Right cardiac atrium (tissue), 5 donors: Measurements from ENCODE around the gene CFTR. TPM values are rescaled to one million over a fixed set of nuclear protein-coding genes. Genes with fewer than 3 reads are reported as not detected.
A peak's percentile ranks its signal among the peaks of the same experiment; 100 is the strongest.

Experiments used
- ATAC-seq, 2 donors: fragments of 200-7000 bp; cut with Tn5 transposase; one replicate each; pipeline versions ENCODE4 v1.8.0 to v1.9.1; 2020; ENCODE audit warnings: moderate library complexity in 2 of 2, mild to moderate bottlenecking in 1 of 2
- DNase-seq, 3 donors: peaks; one replicate each; pipeline ENCODE4 v3.0.0-alpha.2; 2020
- H3K27ac ChIP-seq: one replicate; pipeline ENCODE4 v1.5.1; 2013; ENCODE audit warnings: mild to moderate bottlenecking, low read length, control low read depth, moderate library complexity
- H3K27me3 ChIP-seq: one replicate; pipeline ENCODE4 v1.6.1; 2013; ENCODE audit not compliant: control insufficient read depth, insufficient read depth
- H3K4me1 ChIP-seq: one replicate; pipeline ENCODE4 v1.6.1; 2013; ENCODE audit warnings: low read length; ENCODE audit not compliant: control insufficient read depth, insufficient read depth
- H3K4me3 ChIP-seq: one replicate; pipeline ENCODE4 v1.5.1; 2013; ENCODE audit warnings: low read length, control low read depth
- H3K9me3 ChIP-seq: one replicate; pipeline ENCODE4 v1.6.1; 2013; ENCODE audit warnings: low read length; ENCODE audit not compliant: control insufficient read depth
- WGBS: extraction: QIAGEN DNeasy Blood & Tissue Kit; methylation state at CpG from one replicate; pipeline ENCODE4 v1.1.7; 2013; 5-methylcytosine and 5-hydroxymethylcytosine counted together
- intact Hi-C, 4 donors: fragments of 100-400 bp; cut with DNase I; formaldehyde crosslinking; loops; one replicate each; pipeline versions ENCODE4 v1.11.0 to v1.14.0; 2022 to 2023
- polyA plus RNA-seq: library from polyadenylated mRNA; stranded (reverse); fragments of 200-250 nt; gene quantifications from one replicate; pipeline ENCODE4 v1.2.3, GENCODE V29; 2013
- total RNA-seq, 4 donors: library from RNA; stranded (reverse); fragmentation: NEBNext Ultra II Directional; extraction: Animal tissue kit (Norgen Biotek cat#: 25700); gene quantifications; one replicate each; pipeline ENCODE4 v1.2.1, GENCODE V29; 2021
- donor health status: healthy with polysubstance abuse.
- donor health status: DM: no; HTN: yes; CAD: no.
- donor health status: DM: no; HTN: no; CAD: no.
- donor health status: DM: no; HTN: yes; CAD: no; lungs with severe emphysema.
- donor health status: DM: yes; HTN: yes; CAD: no.

CFTR gene
- total and polyA plus RNA-seq, 5 donors = 0.15 to 0.28 TPM; not detected in 3

DNA sequence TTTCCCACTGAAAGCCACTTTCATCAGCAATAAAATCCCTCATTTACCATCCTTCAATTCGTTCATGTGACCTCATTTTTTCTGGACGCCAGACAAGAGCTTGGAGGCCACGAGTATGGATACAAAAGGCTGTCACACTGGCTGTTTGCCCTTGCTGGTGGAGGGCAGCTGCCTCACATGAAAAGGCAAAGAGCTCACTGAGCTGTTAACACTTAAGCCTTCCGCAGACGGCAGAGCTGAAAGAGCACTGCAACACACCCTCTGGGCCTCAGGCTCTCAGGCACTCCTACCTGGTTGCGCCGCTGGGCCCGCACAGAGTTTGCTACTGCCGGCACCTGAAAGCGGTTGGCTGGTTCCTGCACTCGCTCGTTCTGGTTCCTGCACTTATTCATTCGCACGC is 193.5 kb downstream of the CFTR start:
- no peak overlapping the region for H3K27ac ChIP-seq
- peak in 1 of 2 donors; percentile 29 for ATAC-seq
- no peaks in the 10 kb centered on the region for H3K27me3 ChIP-seq
- intact Hi-C loops = no loop called here
- DNase-seq = peak; percentile 35 to 67 (median 39)
- H3K9me3 ChIP-seq = no peaks in the 10 kb centered on the region
- H3K4me3 ChIP-seq = no peak overlapping the region
- no peaks in the 10 kb centered on the region for H3K4me1 ChIP-seq
- 67% methylated on average over 14 of the region's 14 CpGs for WGBS

DNA sequence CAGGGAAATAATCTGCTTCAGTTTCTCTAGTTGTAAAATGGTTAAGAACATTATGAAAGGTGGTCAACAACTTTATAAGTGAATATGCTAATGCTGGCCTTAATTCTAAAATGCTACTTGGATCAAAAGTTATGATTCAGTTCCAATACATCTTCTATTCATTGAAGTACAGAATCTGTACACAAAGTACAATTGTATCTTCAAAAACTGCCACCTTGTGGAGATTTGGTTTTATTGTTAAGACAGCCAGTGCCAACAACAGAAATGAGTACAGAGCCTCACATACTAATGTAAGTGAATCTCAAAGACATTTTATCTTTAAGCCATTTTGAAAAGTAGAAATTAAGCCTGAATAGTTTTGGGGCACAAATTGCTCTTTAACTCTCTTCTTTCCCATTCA is 194.0 kb downstream of the CFTR start:
- ATAC-seq (no peak), DNase-seq (no peak)
- no peaks in the 10 kb centered on the region for H3K27me3 ChIP-seq
- intact Hi-C loops = no loop called here
- H3K4me1 ChIP-seq = no peaks in the 10 kb centered on the region
- no peak overlapping the region for H3K27ac ChIP-seq
- no peaks in the 10 kb centered on the region for H3K9me3 ChIP-seq
- H3K4me3 ChIP-seq = no peak overlapping the region

GRCh38 chr7:117674617-117675016 is 194.8 kb downstream of the CFTR start:
- DNase-seq (no peak), ATAC-seq (no peak)
- 9% methylated on average over 3 of the region's 3 CpGs for WGBS
- no peaks in the 10 kb centered on the region for H3K4me1 ChIP-seq
- no peak overlapping the region for H3K4me3 ChIP-seq
- H3K27me3 ChIP-seq = no peaks in the 10 kb centered on the region
- intact Hi-C loops = no loop called here
- H3K9me3 ChIP-seq = no peaks in the 10 kb centered on the region
- no peak overlapping the region for H3K27ac ChIP-seq

GRCh38 chr7:117675497-117676435 is 195.9 kb downstream of the CFTR start:
- Histone ChIP-seq H3K4me3 (no peak overlapping the region), H3K27me3 (no peaks in the 10 kb centered on the region), H3K27ac (no peak overlapping the region), H3K4me1 (no peaks in the 10 kb centered on the region), H3K9me3 (no peaks in the 10 kb centered on the region)
- intact Hi-C loops = no loop called here
- WGBS = 62% methylated on average over 3 of the region's 3 CpGs
- DNase-seq (no peak), ATAC-seq (peak in 1 of 2 donors; percentile 43)

DNA sequence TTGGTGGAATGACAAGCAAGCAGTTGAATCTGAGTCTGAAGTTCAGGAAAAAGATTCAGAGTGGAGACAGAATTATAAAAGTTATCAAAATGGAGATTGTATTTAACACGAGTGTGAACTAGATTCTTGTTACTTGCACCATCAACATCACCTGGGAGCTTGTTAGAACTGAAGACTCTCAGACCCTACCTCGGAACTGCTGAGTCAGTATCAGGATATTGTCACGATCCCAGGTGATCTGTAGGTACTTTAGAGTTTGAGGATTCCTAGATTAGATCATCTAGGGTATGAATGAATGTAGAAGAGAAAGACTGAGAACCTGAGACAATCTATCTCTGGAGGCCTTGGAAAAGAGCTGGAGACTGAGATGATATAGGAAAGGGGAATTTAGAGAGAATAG is 199.3 kb downstream of the CFTR start:
- intact Hi-C loops = no loop called here

GRCh38 chr7:117682681-117683385 is 203.0 kb downstream of the CFTR start:
- Histone ChIP-seq H3K9me3 (no peaks in the 10 kb centered on the region), H3K4me1 (no peaks in the 10 kb centered on the region), H3K27me3 (no peaks in the 10 kb centered on the region), H3K27ac (no peak overlapping the region), H3K4me3 (no peak overlapping the region)
- no peak for DNase-seq
- peak in 1 of 2 donors; percentile 19 for ATAC-seq
- WGBS = 62% methylated on average over 5 of the region's 5 CpGs
- intact Hi-C loops = no loop called here

More for the DNA sequence above, 199.3 kb downstream of the CFTR start:
- WGBS = 77% methylated on average over 3 of the region's 3 CpGs
- ATAC-seq (no peak), DNase-seq (no peak)
- H3K9me3 ChIP-seq = no peaks in the 10 kb centered on the region
- H3K27ac ChIP-seq = no peak overlapping the region
- H3K27me3 ChIP-seq = no peaks in the 10 kb centered on the region
- no peaks in the 10 kb centered on the region for H3K4me1 ChIP-seq
- H3K4me3 ChIP-seq = no peak overlapping the region

DNA sequence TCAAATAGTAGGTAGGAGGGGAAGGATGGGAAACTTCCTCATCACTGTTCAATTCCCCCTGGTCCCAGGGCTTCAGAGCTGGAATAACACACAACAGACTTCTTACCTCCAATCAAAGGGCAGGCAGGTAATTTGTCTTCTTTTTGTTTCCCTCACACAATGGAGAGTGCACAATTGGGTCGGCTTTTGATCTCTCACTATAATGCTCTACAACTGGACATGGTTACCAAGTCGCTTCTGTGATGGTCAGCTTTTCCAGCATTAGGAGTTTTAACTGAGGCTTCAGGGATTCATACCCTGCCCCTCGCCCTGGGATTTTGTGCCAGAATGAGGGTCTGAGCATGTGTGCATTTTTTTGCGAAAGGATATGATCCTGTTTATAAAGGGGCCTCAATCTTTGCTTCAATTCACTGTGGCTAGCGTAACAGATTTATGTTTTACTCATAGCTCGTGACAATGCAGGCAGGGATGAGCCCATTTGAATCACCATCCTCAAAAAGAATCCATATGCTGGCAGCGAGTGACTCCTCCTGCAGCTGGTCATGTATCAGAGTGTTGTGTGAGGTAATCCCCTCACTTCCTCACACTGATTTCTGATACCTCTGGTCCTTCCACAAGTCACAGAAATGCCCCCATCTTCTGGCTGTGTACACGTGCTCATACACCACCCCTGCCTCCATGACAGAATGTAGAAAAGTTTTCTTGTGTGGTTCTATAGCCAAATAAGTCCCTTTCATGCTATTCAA is 203.8 kb downstream of the CFTR start:
- no peaks in the 10 kb centered on the region for H3K9me3 ChIP-seq
- no peaks in the 10 kb centered on the region for H3K27me3 ChIP-seq
- no peak overlapping the region for H3K27ac ChIP-seq
- H3K4me1 ChIP-seq = no peaks in the 10 kb centered on the region
- no peak overlapping the region for H3K4me3 ChIP-seq
- DNase-seq = no peak
- 77% methylated on average over 8 of the region's 8 CpGs for WGBS
- ATAC-seq = no peak
- intact Hi-C loops = no loop called here

DNA sequence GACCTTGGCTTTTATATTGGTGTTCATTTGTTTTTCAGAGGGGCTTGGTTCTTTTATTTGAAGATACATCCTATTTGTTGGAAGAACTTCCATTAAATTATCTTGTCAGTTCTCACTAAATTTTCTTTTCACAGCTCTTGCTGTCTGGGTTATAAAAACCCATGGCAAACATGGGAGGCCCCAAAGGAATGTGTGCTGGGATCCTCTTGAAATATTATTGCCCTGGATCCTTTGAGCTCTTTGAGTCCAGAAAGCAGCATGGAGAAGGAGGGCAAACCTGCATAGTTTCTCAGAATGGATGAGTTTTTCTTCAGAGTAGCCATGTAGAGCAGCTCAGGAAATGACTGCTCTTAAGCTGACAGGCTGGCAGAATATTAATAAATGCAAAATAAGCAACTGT is 206.0 kb downstream of the CFTR start:
- ATAC-seq = no peak
- intact Hi-C loops = no loop called here
- H3K9me3 ChIP-seq = no peaks in the 10 kb centered on the region
- DNase-seq = no peak
- H3K4me3 ChIP-seq = no peak overlapping the region
- H3K4me1 ChIP-seq = no peaks in the 10 kb centered on the region
- no peaks in the 10 kb centered on the region for H3K27me3 ChIP-seq
- H3K27ac ChIP-seq = no peak overlapping the region

- Histone ChIP-seq H3K27me3 (no peaks in the 10 kb centered on the region), H3K4me1 (no peaks in the 10 kb centered on the region), H3K9me3 (no peaks in the 10 kb centered on the region), H3K27ac (no peak overlapping the region), H3K4me3 (no peak overlapping the region)
- no peak for DNase-seq
- intact Hi-C loops = no loop called here
- no peak for ATAC-seq
Observed at GRCh38 chr7:117686311-117686935, 206.6 kb downstream of the CFTR start.

GRCh38 chr7:117688126-117688525 is 208.3 kb downstream of the CFTR start:
- 94% methylated on average over 2 of the region's 2 CpGs for WGBS
- intact Hi-C loops = no loop called here
- H3K9me3 ChIP-seq = no peaks in the 10 kb centered on the region
- ATAC-seq (no peak), DNase-seq (no peak)
- no peaks in the 10 kb centered on the region for H3K4me1 ChIP-seq
- H3K4me3 ChIP-seq = no peak overlapping the region
- H3K27me3 ChIP-seq = no peaks in the 10 kb centered on the region
- no peak overlapping the region for H3K27ac ChIP-seq

DNA sequence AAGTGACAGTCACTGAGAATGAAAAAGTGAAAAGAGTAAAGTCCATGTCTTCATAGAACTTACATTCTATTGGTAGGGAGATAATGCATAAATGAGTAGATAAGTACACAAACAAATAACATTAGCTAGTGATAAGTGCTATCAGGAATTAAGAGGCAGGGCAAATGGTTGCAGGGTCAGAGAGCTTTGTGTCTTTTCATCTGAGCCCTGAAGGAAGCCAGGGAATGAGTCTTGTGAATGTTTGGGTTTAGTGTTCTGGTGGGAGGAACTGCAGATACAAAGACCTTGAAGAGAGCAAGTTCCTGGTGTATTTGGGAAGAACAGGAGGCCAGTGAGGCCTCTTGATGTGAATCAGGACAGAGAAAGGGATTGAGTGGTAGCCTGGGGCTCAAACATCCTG is 209.6 kb downstream of the CFTR start:
- Histone ChIP-seq H3K27ac (no peak overlapping the region), H3K27me3 (no peaks in the 10 kb centered on the region), H3K4me1 (no peaks in the 10 kb centered on the region), H3K9me3 (no peaks in the 10 kb centered on the region), H3K4me3 (no peak overlapping the region)
- ATAC-seq (no peak), DNase-seq (no peak)
- intact Hi-C loops = no loop called here
